GM23248 (cell line): ENCODE results near the gene P4HA2.

Source experiments
- EZH2 ChIP-seq: fragments of 200-600 bp; sonication (generic); IDR thresholded peaks from 2 replicates; pipeline ENCODE4 v1.6.1; 2018; ENCODE audit warnings: antibody characterized with exemption, mild to moderate bottlenecking; ENCODE audit not compliant: insufficient read depth, poor library complexity, severe bottlenecking
- EZH2phosphoT487 ChIP-seq: fragments of 200-600 bp; sonication (generic); IDR thresholded peaks from 2 replicates; pipeline ENCODE4 v1.6.1; 2018; ENCODE audit warnings: antibody characterized with exemption, moderate library complexity, mild to moderate bottlenecking, low read depth; ENCODE audit not compliant: insufficient read depth

DNA sequence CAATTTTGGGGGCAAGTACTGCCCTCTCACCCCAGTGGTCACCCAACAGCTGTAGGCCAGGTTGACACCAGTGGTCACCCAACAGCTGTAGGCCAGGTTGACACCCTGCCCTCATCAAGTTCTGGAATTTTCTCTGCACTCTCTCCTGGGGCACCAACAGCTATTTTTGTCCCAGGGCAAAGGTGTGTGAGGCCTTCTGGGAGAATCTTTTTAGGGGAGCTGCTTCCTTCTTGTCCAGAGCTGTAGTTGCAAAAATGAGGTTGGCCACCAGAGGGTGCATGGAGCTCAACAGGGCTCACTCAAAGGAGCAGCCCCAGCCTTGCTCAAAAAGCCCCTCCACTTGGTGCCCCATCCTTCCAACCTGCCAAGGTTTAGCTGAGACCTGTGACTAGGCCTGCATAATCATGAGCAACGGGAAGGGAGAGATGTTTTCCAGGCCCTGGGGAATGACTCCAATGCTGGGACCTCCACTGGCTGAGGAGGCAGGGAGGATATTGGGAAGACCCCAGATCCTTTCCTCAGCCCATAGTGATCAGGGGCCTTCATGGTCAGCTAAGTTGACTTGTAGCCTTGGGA lies 10.6 kb upstream of the P4HA2 start:
- TF ChIP-seq EZH2phosphoT487: no peak
- no peak for TF ChIP-seq EZH2
